Measurements from ENCODE around the gene ANKRD60. TPM values are rescaled to one million over a fixed set of nuclear protein-coding genes. Genes with fewer than 3 reads are reported as not detected.

The ANKRD60 gene
- total RNA-seq, 1 experiment from 2014 or later: not detected

DNA sequence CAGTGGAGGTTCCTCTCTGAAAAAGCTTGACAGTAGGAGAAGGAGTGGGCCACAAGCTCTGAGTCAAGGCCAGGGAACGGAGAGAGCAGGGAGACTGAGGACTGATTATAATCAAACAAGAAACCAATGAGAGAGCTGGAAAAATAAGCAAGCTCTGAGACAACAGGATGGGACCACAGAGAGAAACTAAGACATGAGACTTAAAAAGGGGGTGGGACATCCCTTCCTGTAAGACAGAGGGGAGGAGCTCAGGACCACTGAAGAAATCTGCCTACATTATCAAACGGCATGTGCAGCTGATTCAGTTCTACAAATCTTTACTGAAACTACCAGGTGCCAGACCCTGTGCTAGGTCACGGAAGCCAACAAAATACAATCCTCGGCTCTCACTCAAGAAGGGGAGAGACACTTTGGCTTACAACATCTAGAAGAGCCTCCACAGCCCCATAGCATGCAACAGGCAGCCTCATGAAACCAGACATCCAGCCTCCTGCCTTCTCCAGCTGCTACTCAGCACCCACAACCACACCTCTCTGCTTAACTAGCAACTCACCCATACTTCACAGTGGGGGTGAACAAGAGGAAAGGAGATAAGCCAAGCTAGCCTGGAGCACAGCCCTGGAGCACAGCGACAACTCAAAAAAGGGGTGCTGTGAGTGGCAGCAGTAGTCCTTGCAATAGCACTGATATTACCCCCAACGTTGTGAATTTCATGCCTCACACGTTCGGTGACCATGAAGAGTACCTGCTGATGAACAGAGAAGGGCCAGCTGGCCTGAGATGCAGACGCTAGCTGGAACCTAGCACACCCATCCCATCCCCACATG is 39.1 kb upstream of the ANKRD60 start (continued):
- no peak for TF ChIP-seq FOXP1 (CRISPR knock-in tag; IDR thresholded peaks at IDR 0.05; ENCODE audit: borderline replicate concordance)
- no peak for TF ChIP-seq HMGA2 (CRISPR knock-in tag; IDR thresholded peaks at IDR 0.05)
- TF ChIP-seq, protein P1, sequence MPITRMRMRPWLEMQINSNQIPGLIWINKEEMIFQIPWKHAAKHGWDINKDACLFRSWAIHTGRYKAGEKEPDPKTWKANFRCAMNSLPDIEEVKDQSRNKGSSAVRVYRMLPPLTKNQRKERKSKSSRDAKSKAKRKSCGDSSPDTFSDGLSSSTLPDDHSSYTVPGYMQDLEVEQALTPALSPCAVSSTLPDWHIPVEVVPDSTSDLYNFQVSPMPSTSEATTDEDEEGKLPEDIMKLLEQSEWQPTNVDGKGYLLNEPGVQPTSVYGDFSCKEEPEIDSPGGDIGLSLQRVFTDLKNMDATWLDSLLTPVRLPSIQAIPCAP (CRISPR knock-in tag; IDR thresholded peaks at IDR 0.05): no peak
- no peak for TF ChIP-seq CREM (CRISPR knock-in tag; IDR thresholded peaks at IDR 0.05)
- TF ChIP-seq NFE2L1 (CRISPR knock-in tag; IDR thresholded peaks at IDR 0.05): no peak
- no peak for TF ChIP-seq MXD4 (CRISPR knock-in tag; IDR thresholded peaks at IDR 0.05; ENCODE audit: borderline replicate concordance)
- TF ChIP-seq ELF4 (CRISPR knock-in tag; IDR thresholded peaks at IDR 0.05; ENCODE audit: low read depth): no peak

GRCh38 chr20:58264271-58264670 is 35.8 kb upstream of the ANKRD60 start:
- Mint-ChIP-seq H3K4me3 (no peak overlapping the region), H3K27ac (no peak overlapping the region), H3K4me1 (peaks cover 13% of the 10 kb centered on the region), H3K36me3 (peaks cover 12% of the 10 kb centered on the region; the same call in 1 of the 2 replicates), H3K9me3 (no peaks in the 10 kb centered on the region), H3K27me3 (ENCODE audit: low read depth) (no peaks in the 10 kb centered on the region)
- DNase-seq (ENCODE audit: low spot score) (no peak), ATAC-seq (no peak)
- CTCF ChIA-PET: no interaction called here
- POLR2A ChIA-PET: no interaction called here
- TF ChIP-seq ZNF317 (CRISPR knock-in tag; IDR thresholded peaks at IDR 0.05; ENCODE audit: borderline replicate concordance, low read depth) (no peak), JAZF1 (CRISPR knock-in tag; IDR thresholded peaks at IDR 0.05) (no peak), GTF2I (CRISPR knock-in tag; conservative IDR thresholded peaks at IDR 0.05) (no peak), PRDM15 (CRISPR knock-in tag; IDR thresholded peaks at IDR 0.05) (no peak), SMAD4 (CRISPR knock-in tag; IDR thresholded peaks at IDR 0.05) (no peak), CDX4 (CRISPR knock-in tag; IDR thresholded peaks at IDR 0.05; ENCODE audit: borderline replicate concordance) (no peak), ELF4 (CRISPR knock-in tag; IDR thresholded peaks at IDR 0.05; ENCODE audit: low read depth) (no peak), E2F4 (CRISPR knock-in tag; IDR thresholded peaks at IDR 0.05; ENCODE audit: borderline replicate concordance, low read depth) (no peak), ZNF232 (CRISPR knock-in tag; IDR thresholded peaks at IDR 0.05) (no peak), ZNF423 (CRISPR knock-in tag; IDR thresholded peaks at IDR 0.05) (no peak), ZNF512 (CRISPR knock-in tag; IDR thresholded peaks at IDR 0.05; ENCODE audit: borderline replicate concordance) (no peak), USF2 (CRISPR knock-in tag; IDR thresholded peaks at IDR 0.05) (no peak)
- TF ChIP-seq, protein P2, sequence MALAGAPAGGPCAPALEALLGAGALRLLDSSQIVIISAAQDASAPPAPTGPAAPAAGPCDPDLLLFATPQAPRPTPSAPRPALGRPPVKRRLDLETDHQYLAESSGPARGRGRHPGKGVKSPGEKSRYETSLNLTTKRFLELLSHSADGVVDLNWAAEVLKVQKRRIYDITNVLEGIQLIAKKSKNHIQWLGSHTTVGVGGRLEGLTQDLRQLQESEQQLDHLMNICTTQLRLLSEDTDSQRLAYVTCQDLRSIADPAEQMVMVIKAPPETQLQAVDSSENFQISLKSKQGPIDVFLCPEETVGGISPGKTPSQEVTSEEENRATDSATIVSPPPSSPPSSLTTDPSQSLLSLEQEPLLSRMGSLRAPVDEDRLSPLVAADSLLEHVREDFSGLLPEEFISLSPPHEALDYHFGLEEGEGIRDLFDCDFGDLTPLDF (CRISPR knock-in tag; IDR thresholded peaks at IDR 0.05): no peak
- TF ChIP-seq, protein P3, sequence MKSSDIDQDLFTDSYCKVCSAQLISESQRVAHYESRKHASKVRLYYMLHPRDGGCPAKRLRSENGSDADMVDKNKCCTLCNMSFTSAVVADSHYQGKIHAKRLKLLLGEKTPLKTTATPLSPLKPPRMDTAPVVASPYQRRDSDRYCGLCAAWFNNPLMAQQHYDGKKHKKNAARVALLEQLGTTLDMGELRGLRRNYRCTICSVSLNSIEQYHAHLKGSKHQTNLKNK (CRISPR knock-in tag; IDR thresholded peaks at IDR 0.05): no peak
- TF ChIP-seq, protein P4, sequence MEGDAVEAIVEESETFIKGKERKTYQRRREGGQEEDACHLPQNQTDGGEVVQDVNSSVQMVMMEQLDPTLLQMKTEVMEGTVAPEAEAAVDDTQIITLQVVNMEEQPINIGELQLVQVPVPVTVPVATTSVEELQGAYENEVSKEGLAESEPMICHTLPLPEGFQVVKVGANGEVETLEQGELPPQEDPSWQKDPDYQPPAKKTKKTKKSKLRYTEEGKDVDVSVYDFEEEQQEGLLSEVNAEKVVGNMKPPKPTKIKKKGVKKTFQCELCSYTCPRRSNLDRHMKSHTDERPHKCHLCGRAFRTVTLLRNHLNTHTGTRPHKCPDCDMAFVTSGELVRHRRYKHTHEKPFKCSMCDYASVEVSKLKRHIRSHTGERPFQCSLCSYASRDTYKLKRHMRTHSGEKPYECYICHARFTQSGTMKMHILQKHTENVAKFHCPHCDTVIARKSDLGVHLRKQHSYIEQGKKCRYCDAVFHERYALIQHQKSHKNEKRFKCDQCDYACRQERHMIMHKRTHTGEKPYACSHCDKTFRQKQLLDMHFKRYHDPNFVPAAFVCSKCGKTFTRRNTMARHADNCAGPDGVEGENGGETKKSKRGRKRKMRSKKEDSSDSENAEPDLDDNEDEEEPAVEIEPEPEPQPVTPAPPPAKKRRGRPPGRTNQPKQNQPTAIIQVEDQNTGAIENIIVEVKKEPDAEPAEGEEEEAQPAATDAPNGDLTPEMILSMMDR (IDR thresholded peaks at IDR 0.05): no peak

Data from WTC11 (cell line).